Measurements from ENCODE around the gene KCP. TPM values are rescaled to one million over a fixed set of nuclear protein-coding genes. Genes with fewer than 3 reads are reported as not detected.
A peak's percentile ranks its signal among the peaks of the same experiment; 100 is the strongest.

KCP gene
- total and polyA plus RNA-seq, 2 of the 13 experiments (the other 11 are each of a cell fraction or from before 2014, with no cell fraction given), result 0.37 to 1.0 TPM

- peaks cover 3 to 12% of the 10 kb centered on the region in 2 experiments; a peak in 4 of 5 replicates for H3K27me3 ChIP-seq (ENCODE audit: control insufficient read depth in 1 of 2, insufficient read depth in 2 of 2, low read length in 2 of 2)
- BruUV-seq (replicated peaks), result no TSS peak
- FAIRE-seq, result no peak
- in situ Hi-C loops (cut with HindIII; ENCODE audit: extremely low pct_ligation_motif_present, low pct_unique_long_range_greater_than_20kb), result loop anchor here (25.0 kb wide), 1 partner anchor 437 kb away; no protein-coding TSS in a partner anchor
- no peaks in the 10 kb centered on the region for H4K20me1 ChIP-seq (ENCODE audit: insufficient read depth, low read length)
- H3K79me2 ChIP-seq (ENCODE audit: insufficient read depth, low read length), result no peaks in the 10 kb centered on the region
- CTCF ChIA-PET (ENCODE audit: low intra/inter-chr PET ratio, low total read pairs), result interaction anchor here (2.4 kb wide), 1 partner anchor 32 kb away, joined by 6 read pairs; no protein-coding TSS in a partner anchor
- H3K9me3 ChIP-seq (ENCODE audit: low read length), result no peaks in the 10 kb centered on the region
- WGBS (ENCODE audit: low lambda C conversion rate), result 22% methylated on average over 8 of the region's 22 CpGs
- H2AFZ ChIP-seq (ENCODE audit: low read length), result no peak overlapping the region
- no peaks in the 10 kb centered on the region for H3K36me3 ChIP-seq (replicated peaks in 1 of 2; ENCODE audit: control insufficient read depth in 1 of 2, insufficient read depth in 2 of 2, low read length in 2 of 2)
- intact Hi-C loops (cut with micrococcal nuclease; ENCODE audit: unreplicated experiment), result loop anchor here (5.0 kb wide), 1 partner anchor 37 kb away; no protein-coding TSS in a partner anchor
- POLR2A ChIA-PET, result no interaction called here
- peaks cover 33% of the 10 kb centered on the region for H3K4me1 ChIP-seq (ENCODE audit: insufficient read depth, low read length)
- no peak overlapping the region for H3K27ac ChIP-seq (ENCODE audit: extremely low read length, insufficient read depth, low read length)
- H3K4me2 ChIP-seq (ENCODE audit: low read depth, low read length), result peak overlapping the region; percentile 60
- peak overlapping the region in 2 of 3 experiments; percentile 22 to 37; a peak in 3 of 6 replicates for H3K4me3 ChIP-seq (replicated peaks in 1 of 3; ENCODE audit: insufficient read depth in 1 of 3, low read depth in 2 of 3, low read length in 3 of 3)
- ATAC-seq, result peak; percentile 59
- DNase-seq (ENCODE audit: low spot score), result peak; percentile 53
- no peak overlapping the region for H3K9ac ChIP-seq (ENCODE audit: insufficient read depth, low read depth, low read length)
- TF ChIP-seq GTF3A (CRISPR knock-in tag; conservative IDR thresholded peaks at IDR 0.05) (no peak), MTERF4 (CRISPR knock-in tag; IDR thresholded peaks at IDR 0.05) (no peak), UBTF (CRISPR knock-in tag; IDR thresholded peaks at IDR 0.05) (peak; percentile 39), ATAD3A (CRISPR knock-in tag; IDR thresholded peaks at IDR 0.05) (no peak), TBX2 (CRISPR knock-in tag; IDR thresholded peaks at IDR 0.05; ENCODE audit: borderline replicate concordance) (0 out of 2 replicates have a peak, but pooled peaks have one; percentile 13), ZNF879 (CRISPR knock-in tag; IDR thresholded peaks at IDR 0.05) (no peak), ZNF263 (CRISPR knock-in tag; IDR thresholded peaks at IDR 0.05) (no peak), MYNN (CRISPR knock-in tag; IDR thresholded peaks at IDR 0.05; ENCODE audit: low read depth) (no peak), SMYD3 (CRISPR knock-in tag; IDR thresholded peaks at IDR 0.05) (no peak), PRDM4 (CRISPR knock-in tag; IDR thresholded peaks at IDR 0.05; ENCODE audit: borderline replicate concordance) (no peak), KDM4B (CRISPR knock-in tag; IDR thresholded peaks at IDR 0.05) (no peak), RBM39 (IDR thresholded peaks at IDR 0.05; ENCODE audit: low read depth, low read length, poor library complexity, severe bottlenecking) (no peak), PATZ1 (CRISPR knock-in tag; IDR thresholded peaks at IDR 0.05) (peak; percentile 29; the same call in 1 of the 2 replicates), FLYWCH1 (CRISPR knock-in tag; IDR thresholded peaks at IDR 0.05) (no peak)
These were observed 36.1 kb downstream of the KCP start for GRCh38 chr7:128874140-128875031.
